ENCODE measurements around the gene HMGCL. TPM values are rescaled to one million over a fixed set of nuclear protein-coding genes. Genes with fewer than 3 reads are reported as not detected.

The HMGCL gene
- total RNA-seq, 1 donor from 2014 or later, result 26.8 TPM

- H3K36me3 Mint-ChIP-seq (ENCODE audit: low read depth), result peaks cover 4% of the 10 kb centered on the region
- no peak for TF ChIP-seq CTCF (IDR thresholded peaks at IDR 0.05)
- peaks cover 5% of the 10 kb centered on the region for H3K4me1 Mint-ChIP-seq (ENCODE audit: low read depth)
- H3K27me3 Mint-ChIP-seq (ENCODE audit: low read depth), result no peaks in the 10 kb centered on the region
- H3K27ac Mint-ChIP-seq (ENCODE audit: unreplicated experiment), result no peak overlapping the region
- H3K4me3 Mint-ChIP-seq (ENCODE audit: unreplicated experiment), result no peak overlapping the region
- no peak for DNase-seq (ENCODE audit: low spot score)
- no peaks in the 10 kb centered on the region for H3K9me3 Mint-ChIP-seq (ENCODE audit: low read depth)
These were observed 56.5 kb downstream of the HMGCL start for GRCh38 chr1:23768733-23769132.

GRCh38 chr1:23763041-23763577 is 62.1 kb downstream of the HMGCL start:
- H3K36me3 Mint-ChIP-seq (ENCODE audit: low read depth), result peaks cover 16% of the 10 kb centered on the region
- TF ChIP-seq CTCF (IDR thresholded peaks at IDR 0.05), result no peak
- no peaks in the 10 kb centered on the region for H3K9me3 Mint-ChIP-seq (ENCODE audit: low read depth)
- no peak for DNase-seq (ENCODE audit: low spot score)
- no peaks in the 10 kb centered on the region for H3K27me3 Mint-ChIP-seq (ENCODE audit: low read depth)
- H3K27ac Mint-ChIP-seq (ENCODE audit: unreplicated experiment), result no peak overlapping the region
- H3K4me1 Mint-ChIP-seq (ENCODE audit: low read depth), result no peaks in the 10 kb centered on the region
- no peak overlapping the region for H3K4me3 Mint-ChIP-seq (ENCODE audit: unreplicated experiment)

- Mint-ChIP-seq H3K9me3 (ENCODE audit: low read depth) (no peaks in the 10 kb centered on the region), H3K4me1 (ENCODE audit: low read depth) (no peaks in the 10 kb centered on the region), H3K4me3 (ENCODE audit: unreplicated experiment) (no peak overlapping the region), H3K36me3 (ENCODE audit: low read depth) (peaks cover 26% of the 10 kb centered on the region), H3K27ac (ENCODE audit: unreplicated experiment) (no peak overlapping the region), H3K27me3 (ENCODE audit: low read depth) (no peaks in the 10 kb centered on the region)
- no peak for TF ChIP-seq CTCF (IDR thresholded peaks at IDR 0.05)
- no peak for DNase-seq (ENCODE audit: low spot score)
These were observed 66.0 kb downstream of the HMGCL start for GRCh38 chr1:23759277-23759676.

- H3K4me3 Mint-ChIP-seq (ENCODE audit: unreplicated experiment), result no peak overlapping the region
- DNase-seq (ENCODE audit: low spot score), result no peak
These were observed 67.4 kb downstream of the HMGCL start for GRCh38 chr1:23757812-23758211.

GRCh38 chr1:23756676-23757075 is 68.6 kb downstream of the HMGCL start:
- H3K9me3 Mint-ChIP-seq (ENCODE audit: low read depth), result no peaks in the 10 kb centered on the region
- DNase-seq (ENCODE audit: low spot score), result no peak
- no peaks in the 10 kb centered on the region for H3K4me1 Mint-ChIP-seq (ENCODE audit: low read depth)
- H3K27me3 Mint-ChIP-seq (ENCODE audit: low read depth), result no peaks in the 10 kb centered on the region
- TF ChIP-seq CTCF (IDR thresholded peaks at IDR 0.05), result no peak
- peaks cover 36% of the 10 kb centered on the region for H3K36me3 Mint-ChIP-seq (ENCODE audit: low read depth)
- H3K27ac Mint-ChIP-seq (ENCODE audit: unreplicated experiment), result peak overlapping the region; percentile 32
- H3K4me3 Mint-ChIP-seq (ENCODE audit: unreplicated experiment), result no peak overlapping the region

More at GRCh38 chr1:23757812-23758211, 67.4 kb downstream of the HMGCL start:
- Mint-ChIP-seq H3K36me3 (ENCODE audit: low read depth) (peaks cover 36% of the 10 kb centered on the region), H3K9me3 (ENCODE audit: low read depth) (no peaks in the 10 kb centered on the region), H3K4me1 (ENCODE audit: low read depth) (no peaks in the 10 kb centered on the region), H3K27me3 (ENCODE audit: low read depth) (no peaks in the 10 kb centered on the region), H3K27ac (ENCODE audit: unreplicated experiment) (no peak overlapping the region)
- TF ChIP-seq CTCF (IDR thresholded peaks at IDR 0.05), result no peak
